C4-2B (cell line): ENCODE data around the gene GARRE1.

Experiments used
- CTCF ChIP-seq: fragments of 450-650 bp; conservative IDR thresholded peaks from 2 replicates; pipeline ENCODE4 v1.5.1; 2017; ENCODE audit warnings: mild to moderate bottlenecking
- ZFX ChIP-seq: fragments of 450-650 bp; IDR thresholded peaks from 2 replicates; pipeline ENCODE4 v1.6.1; 2017

- TF ChIP-seq CTCF: no peak
- TF ChIP-seq ZFX: no peak
Measured at GRCh38 chr19:34269968-34270621, 15.7 kb downstream of the GARRE1 start.
